Fibroblast of mammary gland (primary cell): ENCODE results near the gene NDUFB2.
"Not testable (repeated sequence)": the region's sequence is repeated elsewhere in the genome, so short reads cannot be mapped to it uniquely, and the experiment has no call there.

Experiments
- DNase-seq: peaks from one replicate; pipeline ENCODE4 v3.0.0-alpha.2; 2010; ENCODE audit warnings: low read depth
- H3K4me3 ChIP-seq: 2 replicates; pipeline ENCODE4 v1.5.1; 2011; ENCODE audit warnings: low read depth, mild to moderate bottlenecking, low read length, moderate library complexity; ENCODE audit not compliant: control insufficient read depth
- CTCF ChIP-seq: conservative IDR thresholded peaks from 2 replicates; pipeline ENCODE4 v1.5.1; 2011; ENCODE audit warnings: low read depth, low read length, inconsistent platforms; ENCODE audit not compliant: control insufficient read depth, insufficient read depth

The NDUFB2 gene

GRCh38 chr7:140723574-140723973 lies 27.1 kb downstream of the NDUFB2 start:
- no peak overlapping the region for H3K4me3 ChIP-seq
- TF ChIP-seq CTCF = no peak
- DNase-seq = no peak

GRCh38 chr7:140724706-140725105 lies 28.2 kb downstream of the NDUFB2 start:
- no peak for DNase-seq
- no peak overlapping the region for H3K4me3 ChIP-seq
- no peak for TF ChIP-seq CTCF

- peak; percentile 46 for TF ChIP-seq CTCF
- peak; percentile 42 for DNase-seq
- H3K4me3 ChIP-seq = no peak overlapping the region
These were observed 29.8 kb downstream of the NDUFB2 start for GRCh38 chr7:140726281-140726680.

- H3K4me3 ChIP-seq = no peak overlapping the region
- DNase-seq = no peak
- no peak for TF ChIP-seq CTCF
These were observed 35.9 kb downstream of the NDUFB2 start for GRCh38 chr7:140732416-140732815.

GRCh38 chr7:140734096-140734495 lies 37.6 kb downstream of the NDUFB2 start:
- TF ChIP-seq CTCF = no peak
- DNase-seq = no peak
- no peak overlapping the region for H3K4me3 ChIP-seq

- no peak overlapping the region for H3K4me3 ChIP-seq
- TF ChIP-seq CTCF = no peak
These were observed 38.2 kb downstream of the NDUFB2 start for GRCh38 chr7:140734729-140735128.

GRCh38 chr7:140738280-140738679 lies 41.8 kb downstream of the NDUFB2 start:
- no peak overlapping the region for H3K4me3 ChIP-seq
- no peak for TF ChIP-seq CTCF
- DNase-seq = no peak

More at GRCh38 chr7:140734729-140735128, 38.2 kb downstream of the NDUFB2 start:
- DNase-seq = no peak

- not testable (repeated sequence) for DNase-seq, H3K4me3 ChIP-seq
These were observed 46.7 kb downstream of the NDUFB2 start for GRCh38 chr7:140743255-140743654.
